IMR-90 (cell line): ENCODE measurements around the gene MDH1B. TPM values are rescaled to one million over a fixed set of nuclear protein-coding genes. Genes with fewer than 3 reads are reported as not detected.

Source experiments
- ATAC-seq: fragments of 200-7000 bp; cut with Tn5 transposase; 2 replicates; pipeline ENCODE4 v1.9.1; 2020; ENCODE audit warnings: low read depth, mild to moderate bottlenecking, moderate library complexity
- BruUV-seq: library from RNA; stranded (reverse); fragments of 400-500 nt; replicated peaks from 2 replicates; lab custom pipeline; 2021; lab: Mats Ljungman, UMichigan
- CTCF ChIA-PET: fragments of 300-600 bp; formaldehyde crosslinking; extraction: SDS; loops from one replicate; lab custom pipeline; 2021; ENCODE audit warnings: antibody characterized with exemption; lab: Yijun Ruan, JAX
- POLR2A ChIA-PET: fragments of 300-600 bp; sonication (Branson Sonifier 250); formaldehyde crosslinking; loops from one replicate; lab custom pipeline; 2022; ENCODE audit warnings: antibody characterized with exemption; ENCODE audit not compliant: unreplicated experiment; lab: Charles Lee
- DNase-seq: peaks from one replicate; pipeline ENCODE4 v3.0.0; 2013
- H2AFZ ChIP-seq: replicated peaks from 2 replicates; pipeline ENCODE3; 2013; ENCODE audit warnings: low read length, mild to moderate bottlenecking; ENCODE audit not compliant: poor library complexity
- H2AK5ac ChIP-seq: 2 replicates; pipeline ENCODE4 v1.6.1; 2013; ENCODE audit warnings: low read depth, low read length, inconsistent platforms
- H2AK9ac ChIP-seq: replicated peaks from 2 replicates; pipeline ENCODE3; 2013; ENCODE audit warnings: mild to moderate bottlenecking, low read depth, low read length, moderate library complexity; ENCODE audit not compliant: poor library complexity
- H2BK120ac ChIP-seq: 2 replicates; pipeline ENCODE4 v1.6.1; 2013; ENCODE audit warnings: low read depth, low read length, inconsistent platforms
- H2BK15ac ChIP-seq: 3 replicates; pipeline ENCODE4 v1.6.1; 2013; ENCODE audit warnings: low read depth, low read length, inconsistent platforms
- H2BK20ac ChIP-seq: 2 replicates; pipeline ENCODE4 v1.6.1; 2013; ENCODE audit warnings: low read depth, mild to moderate bottlenecking, inconsistent platforms, low read length, moderate library complexity
- H2BK5ac ChIP-seq: 2 replicates; pipeline ENCODE4 v1.6.1; 2013; ENCODE audit warnings: mild to moderate bottlenecking, low read depth, low read length, inconsistent platforms; ENCODE audit not compliant: poor library complexity, severe bottlenecking
- H3K14ac ChIP-seq: replicated peaks from 2 replicates; pipeline ENCODE4 v1.6.1; 2013; ENCODE audit warnings: low read depth, low read length, inconsistent platforms
- H3K18ac ChIP-seq: 2 replicates; pipeline ENCODE4 v1.6.1; 2013; ENCODE audit warnings: low read depth, low read length, control low read depth
- H3K23ac ChIP-seq: 2 replicates; pipeline ENCODE4 v1.6.1; 2013; ENCODE audit warnings: low read depth, low read length, inconsistent platforms
- H3K27ac ChIP-seq: 2 replicates; pipeline ENCODE4 v1.5.1; 2013; ENCODE audit warnings: mild to moderate bottlenecking, control low read depth, low read length; ENCODE audit not compliant: insufficient read depth
- H3K27me3 ChIP-seq: 2 replicates; pipeline ENCODE4 v1.6.1; 2013; ENCODE audit warnings: low read length; ENCODE audit not compliant: control insufficient read depth, insufficient read depth
- H3K36me3 ChIP-seq: 2 replicates; pipeline ENCODE4 v1.6.1; 2013; ENCODE audit warnings: low read length, mixed read lengths; ENCODE audit not compliant: control insufficient read depth, insufficient read depth
- H3K4ac ChIP-seq: 2 replicates; pipeline ENCODE4 v1.6.1; 2013; ENCODE audit warnings: low read depth, low read length, inconsistent platforms
- H3K4me1 ChIP-seq: 2 replicates; pipeline ENCODE4 v1.6.1; 2013; ENCODE audit warnings: low read length, mixed read lengths; ENCODE audit not compliant: control insufficient read depth, insufficient read depth
- H3K4me2 ChIP-seq: 2 replicates; pipeline ENCODE4 v1.6.1; 2013; ENCODE audit warnings: low read depth, mild to moderate bottlenecking, control low read depth, low read length, moderate library complexity
- H3K4me3 ChIP-seq: 2 replicates; pipeline ENCODE4 v1.5.1; 2013; ENCODE audit warnings: low read depth, mild to moderate bottlenecking, control low read depth, low read length, moderate library complexity; ENCODE audit not compliant: insufficient read depth
- H3K56ac ChIP-seq: 2 replicates; pipeline ENCODE4 v1.6.1; 2013; ENCODE audit warnings: low read length, inconsistent platforms; ENCODE audit not compliant: insufficient read depth; ENCODE audit errors: extremely low read depth
- H3K79me1 ChIP-seq, 2 experiments: 2 replicates each; pipeline ENCODE4 v1.6.1; 2013; ENCODE audit warnings: low read length in 2 of 2, inconsistent platforms in 1 of 2, low read depth in 1 of 2
- H3K9ac ChIP-seq: 2 replicates; pipeline ENCODE4 v1.6.1; 2013; ENCODE audit warnings: low read depth, low read length, control low read depth
- H3K9me1 ChIP-seq: 2 replicates; pipeline ENCODE4 v1.6.1; 2013; ENCODE audit warnings: low read length, inconsistent platforms; ENCODE audit not compliant: insufficient read depth
- H3K9me3 ChIP-seq: 2 replicates; pipeline ENCODE4 v1.6.1; 2013; ENCODE audit warnings: low read length; ENCODE audit not compliant: control insufficient read depth, insufficient read depth
- H4K20me1 ChIP-seq: 2 replicates; pipeline ENCODE4 v1.6.1; 2013; ENCODE audit warnings: low read length, inconsistent platforms; ENCODE audit not compliant: insufficient read depth
- H4K5ac ChIP-seq: 2 replicates; pipeline ENCODE4 v1.6.1; 2013; ENCODE audit warnings: mild to moderate bottlenecking, low read depth, low read length, control low read depth
- H4K8ac ChIP-seq, 2 experiments: 2 replicates each; pipeline ENCODE4 v1.6.1; 2013; ENCODE audit warnings: low read depth in 2 of 2, low read length in 2 of 2, control low read depth in 1 of 2, inconsistent platforms in 1 of 2
- H4K91ac ChIP-seq: 2 replicates; pipeline ENCODE4 v1.6.1; 2013; ENCODE audit warnings: low read depth, low read length, inconsistent platforms; ENCODE audit not compliant: insufficient read depth
- BHLHE40 ChIP-seq: fragments of 150-350 bp; IDR thresholded peaks from 2 replicates; pipeline ENCODE4 v1.6.1; 2016; ENCODE audit warnings: mild to moderate bottlenecking, low read depth, low read length
- CEBPB ChIP-seq: IDR thresholded peaks from 2 replicates; pipeline ENCODE4 v1.6.1; 2012; ENCODE audit warnings: low read depth, low read length, improper control_type of control experiment
- CHD1 ChIP-seq: IDR thresholded peaks from 2 replicates; pipeline ENCODE4 v1.6.1; 2012; ENCODE audit warnings: low read depth, low read length, improper control_type of control experiment
- CTCF ChIP-seq: conservative IDR thresholded peaks from 2 replicates; pipeline ENCODE4 v1.5.1; 2012; ENCODE audit warnings: mild to moderate bottlenecking, low read depth, low read length, improper control_type of control experiment
- ELK1 ChIP-seq: fragments of 150-350 bp; IDR thresholded peaks from 2 replicates; pipeline ENCODE4 v1.6.1; 2016; ENCODE audit warnings: low read depth, mild to moderate bottlenecking, low read length, moderate library complexity, borderline replicate concordance
- FOS ChIP-seq: fragments of 150-350 bp; IDR thresholded peaks from 2 replicates; pipeline ENCODE4 v1.6.1; 2016; ENCODE audit warnings: low read depth, low read length
- MAFK ChIP-seq: IDR thresholded peaks from 2 replicates; pipeline ENCODE4 v1.6.1; 2012; ENCODE audit warnings: low read depth, low read length, improper control_type of control experiment
- MAZ ChIP-seq: IDR thresholded peaks from 2 replicates; pipeline ENCODE4 v1.6.1; 2012; ENCODE audit warnings: low read depth, mild to moderate bottlenecking, low read length, improper control_type of control experiment, moderate library complexity, borderline replicate concordance
- MXI1 ChIP-seq: IDR thresholded peaks from 2 replicates; pipeline ENCODE4 v1.6.1; 2012; ENCODE audit warnings: low read depth, mild to moderate bottlenecking, low read length, moderate library complexity, borderline replicate concordance
- NFE2L2 ChIP-seq: fragments of 150-350 bp; IDR thresholded peaks from 2 replicates; pipeline ENCODE4 v1.6.1; 2016; ENCODE audit warnings: low read depth, mild to moderate bottlenecking, low read length
- POLR2A ChIP-seq: IDR thresholded peaks from 2 replicates; pipeline ENCODE4 v1.6.1; 2012; ENCODE audit warnings: mild to moderate bottlenecking, low read depth, low read length
- RAD21 ChIP-seq: IDR thresholded peaks from 2 replicates; pipeline ENCODE4 v1.6.1; 2012; ENCODE audit warnings: low read length, improper control_type of control experiment
- RCOR1 ChIP-seq: IDR thresholded peaks from 2 replicates; pipeline ENCODE4 v1.6.1; 2012; ENCODE audit warnings: mild to moderate bottlenecking, low read length, improper control_type of control experiment; ENCODE audit not compliant: insufficient replicate concordance
- RFX5 ChIP-seq: IDR thresholded peaks from 2 replicates; pipeline ENCODE4 v1.8.0; 2012; ENCODE audit warnings: low read depth, mild to moderate bottlenecking, low read length, moderate library complexity
- SMC3 ChIP-seq: fragments of 150-350 bp; IDR thresholded peaks from 2 replicates; pipeline ENCODE4 v1.6.1; 2016; ENCODE audit warnings: low read depth, mild to moderate bottlenecking, antibody characterized with exemption, low read length, moderate library complexity
- USF2 ChIP-seq: fragments of 150-350 bp; IDR thresholded peaks from 2 replicates; pipeline ENCODE4 v1.6.1; 2017; ENCODE audit warnings: mild to moderate bottlenecking, antibody characterized with exemption, low read length, low read depth
- WGBS, 2 experiments: methylation state at CpG; one replicate each; pipeline versions ENCODE4 v1.1.5 to v1.1.7; 2013; ENCODE audit warnings: missing lambda C conversion rate in 2 of 2; ENCODE audit not compliant: insufficient read length in 1 of 2; ENCODE audit errors: extremely low coverage in 2 of 2; 5-methylcytosine and 5-hydroxymethylcytosine counted together
- dilution Hi-C: fragments of 300-500 bp; cut with HindIII; formaldehyde crosslinking; loops from one replicate; pipeline ENCODE4 v1.14.3; 2018; ENCODE audit warnings: low sequenced_read_pairs; ENCODE audit not compliant: unreplicated experiment
- in situ Hi-C: fragments of 300-500 bp; cut with MboI; formaldehyde crosslinking; loops from 3 replicates; pipeline ENCODE4 v1.14.3; 2019; ENCODE audit warnings: low sequenced_read_pairs, inconsistent platforms, mixed read lengths
- intact Hi-C: fragments of 100-400 bp; cut with micrococcal nuclease; formaldehyde crosslinking; loops from 2 replicates; pipeline ENCODE4 v1.10.0; 2022
- polyA plus RNA-seq, 3 experiments: library from polyadenylated mRNA; depleted of rRNA; stranded (reverse); fragments of >200 nt; gene quantifications; 2 replicates each; pipeline ENCODE4 v1.2.3, GENCODE V29; 2012; ENCODE audit warnings: low replicate concordance in 1 of 3
- total RNA-seq: library from RNA; depleted of rRNA; stranded (reverse); fragments of >200 nt; gene quantifications from 2 replicates; pipeline ENCODE4 v1.2.3, GENCODE V29; 2012

The MDH1B gene
- total and polyA plus RNA-seq, 2 of the 4 experiments (the other 2 are of a cell fraction) = 0.38 to 0.54 TPM

- 0 out of 4 replicates have a peak, but pooled peaks cover 0 to 3% of the 10 kb centered on the region in 2 experiments for H3K79me1 ChIP-seq
- intact Hi-C loops (loop anchor here (10.0 kb wide), 1 partner anchor 262 kb away; no protein-coding TSS in a partner anchor), dilution Hi-C loops (no loop called here), in situ Hi-C loops (loop anchor here (25.0 kb wide), 1 partner anchor 945 kb away; no protein-coding TSS in a partner anchor)
- H4K8ac ChIP-seq = no peak overlapping the region
- TF ChIP-seq USF2 = no peak
- no peak for TF ChIP-seq NFE2L2
- no peak for TF ChIP-seq MXI1
- TF ChIP-seq CTCF = no peak
- TF ChIP-seq RCOR1 = no peak
- TF ChIP-seq SMC3 = no peak
- no peak for TF ChIP-seq BHLHE40
- no peak for TF ChIP-seq RAD21
- TF ChIP-seq MAZ = no peak
- TF ChIP-seq RFX5 = no peak
- no peak for TF ChIP-seq POLR2A
- TF ChIP-seq FOS = no peak
- no peak for TF ChIP-seq MAFK
- TF ChIP-seq ELK1 = no peak
- no peak for TF ChIP-seq CEBPB
- TF ChIP-seq CHD1 = no peak
- CTCF ChIA-PET = interaction anchor here (0.6 kb wide), 1 partner anchor 457 kb away, joined by 3 read pairs; no protein-coding TSS in a partner anchor
- H2AK5ac ChIP-seq = no peak overlapping the region
- DNase-seq (no peak), ATAC-seq (no peak)
- no peak overlapping the region for H2BK5ac ChIP-seq
- POLR2A ChIA-PET = no interaction called here
- H2AK9ac ChIP-seq = no peak overlapping the region
- no peaks in the 10 kb centered on the region for H4K20me1 ChIP-seq
- H3K27ac ChIP-seq = no peak overlapping the region
- no peak overlapping the region for H3K4ac ChIP-seq
- H3K4me1 ChIP-seq = peaks cover 1% of the 10 kb centered on the region; the same call in 1 of the 2 replicates
- no peak overlapping the region for H2AFZ ChIP-seq
- H3K9ac ChIP-seq = no peak overlapping the region
- H2BK20ac ChIP-seq = no peak overlapping the region
- H2BK15ac ChIP-seq = no peak overlapping the region
- no peak overlapping the region for H4K91ac ChIP-seq
- H2BK120ac ChIP-seq = no peak overlapping the region
- no CpG with 5 or more reads among the region's 5 CpGs for WGBS, 2 experiments
- no peak overlapping the region for H3K56ac ChIP-seq
- no peaks in the 10 kb centered on the region for H3K9me3 ChIP-seq
- H3K4me2 ChIP-seq = no peak overlapping the region
- H3K27me3 ChIP-seq = no peaks in the 10 kb centered on the region
- H3K23ac ChIP-seq = no peak overlapping the region
- no peak overlapping the region for H4K5ac ChIP-seq
- no peak overlapping the region for H3K18ac ChIP-seq
- BruUV-seq = no TSS peak
- H3K14ac ChIP-seq = no peak overlapping the region
- no peak overlapping the region for H3K4me3 ChIP-seq
- 0 out of 2 replicates have a peak, but pooled peaks cover 3% of the 10 kb centered on the region for H3K9me1 ChIP-seq
- peaks cover 17% of the 10 kb centered on the region for H3K36me3 ChIP-seq
Observed at GRCh38 chr2:206792645-206793044, 27.5 kb upstream of the MDH1B start.
